Ovary (tissue), 9 donors: ENCODE measurements around the gene KATNBL1. TPM values are rescaled to one million over a fixed set of nuclear protein-coding genes. Genes with fewer than 3 reads are reported as not detected.

Experiments used
- DNase-seq, 5 donors: peaks; one replicate each; pipeline ENCODE4 v3.0.0-alpha.2; 2019 to 2020
- H3K27ac ChIP-seq, 2 donors: fragments of 200-600 bp; one replicate each; pipeline versions ENCODE4 v1.5.1 to v1.8.0; 2019 to 2022
- H3K27me3 ChIP-seq: fragments of 200-600 bp; one replicate; pipeline ENCODE4 v1.8.0; 2022
- H3K36me3 ChIP-seq: fragments of 200-600 bp; sonication (generic); one replicate; pipeline ENCODE4 v1.5.1; 2019
- H3K4me1 ChIP-seq: one replicate; pipeline ENCODE4 v1.8.1; 2013; ENCODE audit warnings: mild to moderate bottlenecking, moderate library complexity; ENCODE audit not compliant: insufficient read depth
- H3K4me3 ChIP-seq: fragments of 200-600 bp; sonication (generic); one replicate; pipeline ENCODE4 v1.5.1; 2017
- H3K9me3 ChIP-seq, 2 donors: fragments of 200-600 bp in 1 of 2; sonication (generic) in 1 of 2; one replicate each; pipeline versions ENCODE4 v1.5.1 to v1.8.1; 2013 to 2019; ENCODE audit warnings: mild to moderate bottlenecking in 1 of 2, moderate library complexity in 1 of 2
- CTCF ChIP-seq, 3 donors: fragments of 450-650 bp in 2 of 3; fragments of 200-600 bp in 1 of 3; IDR thresholded peaks; one replicate each; pipeline versions ENCODE4 v1.5.1 to v1.8.0; 2016 to 2022; ENCODE audit warnings: antibody characterized with exemption in 3 of 3, mild to moderate bottlenecking in 1 of 3
- EP300 ChIP-seq: sonication (generic); formaldehyde crosslinking; IDR thresholded peaks from one replicate; pipeline ENCODE4 v1.6.1; 2017; ENCODE audit warnings: antibody characterized with exemption
- POLR2A ChIP-seq: fragments of 450-650 bp; IDR thresholded peaks from one replicate; pipeline ENCODE4 v1.6.1; 2017; ENCODE audit warnings: antibody characterized with exemption, mild to moderate bottlenecking, moderate library complexity
- WGBS, 3 donors: extraction: QIAGEN DNeasy Blood & Tissue Kit in 1 of 3; methylation state at CpG; one replicate each; pipeline versions ENCODE4 v1.1.5 to v1.1.7; 2013 to 2017; 5-methylcytosine and 5-hydroxymethylcytosine counted together
- intact Hi-C, 4 donors: fragments of 100-400 bp; cut with DNase I; formaldehyde crosslinking; loops; one replicate each; pipeline versions ENCODE4 v1.11.0 to v1.15.1; 2022 to 2023
- polyA plus RNA-seq, 2 donors: library from polyadenylated mRNA; stranded (reverse); fragments of 200-250 nt in 1 of 2; fragments of 350-450 nt in 1 of 2; fragmentation: Illumina TruSeq in 1 of 2; extraction: RNeasy Lipid Tissue Mini Kit (QIAGEN cat#74804) in 1 of 2; gene quantifications; one replicate each; pipeline ENCODE4 v1.2.3, GENCODE V29; 2013 to 2014
- total RNA-seq, 7 donors: library from RNA; depleted of rRNA in 2 of 7; stranded (reverse); fragments of >200 nt in 2 of 7; fragmentation: NEBNext Ultra II Directional in 3 of 7; extraction: Animal tissue kit (Norgen Biotek cat#: 25700) in 3 of 7; gene quantifications; one replicate each; pipeline versions ENCODE4 v1.1.0 to v1.2.4, GENCODE V29; 2016 to 2023
- donor health status: DM: no; HTN: no; CAD: no; lungs with moderate emphysema.
- donor health status: DM: no; HTN: no; CAD: no.
- donor health status: Bipolar disorder and iron deficiency.
- donor health status: DM: yes; HTN: yes; CAD: no.
- donor health status: DM: no; HTN: no; CAD: no.
- donor health status: DM: yes; HTN: yes; CAD: no.

KATNBL1 gene
- total and polyA plus RNA-seq, 9 donors, result 12.9 to 52.2 (median 31.1) TPM

DNA sequence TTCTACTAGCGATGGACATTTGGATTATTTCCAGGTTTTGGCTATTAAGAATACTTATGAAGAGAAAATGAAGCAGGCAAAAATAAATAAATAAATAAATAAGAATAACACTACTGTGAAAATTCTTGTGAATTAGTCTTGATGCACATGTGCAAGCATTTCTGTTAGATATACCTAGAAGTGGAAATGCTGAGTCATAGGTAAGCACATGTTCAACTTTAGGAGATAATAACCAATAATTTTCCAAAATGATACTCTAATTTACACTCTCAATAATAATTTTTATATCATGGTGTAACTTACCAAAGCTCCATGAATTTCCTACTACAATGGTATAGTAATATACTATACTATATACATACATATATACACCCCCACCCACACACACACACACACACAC is 38.3 kb upstream of the KATNBL1 start:
- intact Hi-C loops, result no loop called here
- Histone ChIP-seq H3K4me1 (no peaks in the 10 kb centered on the region), H3K4me3 (no peak overlapping the region), H3K36me3 (no peaks in the 10 kb centered on the region), H3K27ac (no peak overlapping the region), H3K27me3 (no peaks in the 10 kb centered on the region), H3K9me3 (no peaks in the 10 kb centered on the region)
- DNase-seq, result no peak
- 93 to 98% (median 98%) methylated on average over 1 of the region's 1 CpG for WGBS, 3 donors
- TF ChIP-seq EP300, result no peak
- TF ChIP-seq CTCF (IDR thresholded peaks at IDR 0.05), result no peak
- TF ChIP-seq POLR2A, result no peak

DNA sequence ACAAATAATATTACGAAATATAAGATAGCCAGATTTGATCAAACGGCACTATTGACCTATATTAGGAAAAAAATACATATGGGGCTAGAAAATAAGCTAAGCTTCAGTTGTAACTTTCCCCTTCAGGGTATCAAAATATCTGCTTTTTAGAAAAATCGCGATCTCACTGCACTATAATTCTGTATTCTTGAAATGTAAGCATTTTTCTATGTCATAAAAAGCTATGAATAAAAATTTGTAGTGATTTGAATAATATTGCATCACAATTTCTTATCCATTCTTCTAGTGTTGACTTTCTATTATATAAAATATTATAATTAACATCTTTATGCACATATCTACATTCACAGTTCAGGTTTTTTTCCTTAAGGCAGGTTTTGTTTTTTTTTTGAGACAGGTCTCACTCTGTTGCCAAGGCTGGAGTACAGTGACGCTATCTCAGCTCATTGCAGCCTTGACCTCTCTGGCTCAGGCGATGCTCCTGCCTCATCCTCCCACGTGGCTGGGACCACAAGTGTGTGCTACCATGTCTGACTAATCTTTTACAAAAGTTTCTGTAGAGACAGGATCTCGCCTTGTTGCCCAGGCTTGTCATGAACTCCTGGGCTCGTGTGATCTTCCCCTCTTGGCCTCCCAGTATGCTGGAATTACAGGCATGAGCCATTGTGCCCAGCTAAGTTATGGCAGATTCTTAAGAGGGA is 36.5 kb upstream of the KATNBL1 start:
- WGBS, 3 donors, result 72 to 74% (median 73%) methylated on average over 9 of the region's 9 CpGs
- Histone ChIP-seq H3K27ac (no peak overlapping the region), H3K4me3 (no peak overlapping the region), H3K36me3 (no peaks in the 10 kb centered on the region), H3K9me3 (no peaks in the 10 kb centered on the region), H3K4me1 (no peaks in the 10 kb centered on the region), H3K27me3 (no peaks in the 10 kb centered on the region)
- intact Hi-C loops, result no loop called here
- DNase-seq, result no peak
- TF ChIP-seq CTCF (IDR thresholded peaks at IDR 0.05), result no peak
- no peak for TF ChIP-seq POLR2A
- no peak for TF ChIP-seq EP300

- H3K4me3 ChIP-seq, result no peak overlapping the region
- H3K4me1 ChIP-seq, result no peaks in the 10 kb centered on the region
- no peak for TF ChIP-seq POLR2A
- no peak for TF ChIP-seq CTCF (IDR thresholded peaks at IDR 0.05)
- H3K36me3 ChIP-seq, result no peaks in the 10 kb centered on the region
- 77 to 81% (median 80%) methylated on average over 3 of the region's 3 CpGs for WGBS, 3 donors
- no peaks in the 10 kb centered on the region for H3K9me3 ChIP-seq
- H3K27me3 ChIP-seq, result no peaks in the 10 kb centered on the region
- intact Hi-C loops, result no loop called here
- no peak for DNase-seq
- no peak overlapping the region for H3K27ac ChIP-seq
These were observed 33.3 kb upstream of the KATNBL1 start for GRCh38 chr15:34243226-34243625.

DNA sequence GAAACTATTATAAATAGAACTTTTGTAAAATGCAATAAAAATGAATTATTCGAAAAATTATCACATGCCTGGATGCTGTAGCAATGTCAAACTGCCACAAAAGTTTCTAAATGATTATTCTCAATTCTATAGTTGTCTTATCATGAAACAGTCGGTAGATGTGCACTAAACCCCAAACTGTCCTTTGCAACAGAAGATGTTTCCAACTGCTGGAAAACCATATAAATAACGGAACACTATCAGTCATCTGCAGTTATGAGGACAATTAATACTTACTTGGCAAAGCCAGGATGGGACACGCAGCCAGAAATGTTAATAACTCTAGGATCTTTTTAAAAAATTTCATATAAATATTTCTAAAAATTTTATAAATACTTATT is 32.4 kb upstream of the KATNBL1 start:
- TF ChIP-seq EP300, result no peak
- TF ChIP-seq POLR2A, result no peak
- no peak for TF ChIP-seq CTCF (IDR thresholded peaks at IDR 0.05)
- no peaks in the 10 kb centered on the region for H3K9me3 ChIP-seq
- WGBS, 3 donors, result 86 to 88% (median 87%) methylated on average over 4 of the region's 4 CpGs
- intact Hi-C loops, result no loop called here
- H3K4me3 ChIP-seq, result no peak overlapping the region
- no peak for DNase-seq
- H3K27ac ChIP-seq, result no peak overlapping the region
- no peaks in the 10 kb centered on the region for H3K4me1 ChIP-seq
- H3K36me3 ChIP-seq, result no peaks in the 10 kb centered on the region
- no peaks in the 10 kb centered on the region for H3K27me3 ChIP-seq
